Psoas muscle (tissue), 8 donors: ENCODE measurements around the gene SH3BP5. TPM values are rescaled to one million over a fixed set of nuclear protein-coding genes. Genes with fewer than 3 reads are reported as not detected.
A peak's percentile ranks its signal among the peaks of the same experiment; 100 is the strongest.

Experiments used
- ATAC-seq, 4 donors: fragments of 200-7000 bp; cut with Tn5 transposase; one replicate each; pipeline ENCODE4 v1.9.1; 2020; ENCODE audit warnings: moderate library complexity in 3 of 4, mild to moderate bottlenecking in 2 of 4
- DNase-seq, 2 donors: peaks; one replicate each; pipeline ENCODE4 v3.0.0-alpha.2; 2020
- H3K27ac ChIP-seq: fragments of 200-600 bp; one replicate; pipeline ENCODE4 v1.8.0; 2022
- H3K27me3 ChIP-seq, 3 donors: fragments of 200-600 bp in 1 of 3; one replicate each; pipeline versions ENCODE4 v1.6.1 to v1.8.0; 2013 to 2022; ENCODE audit warnings: low read length in 2 of 3, mild to moderate bottlenecking in 2 of 3, moderate library complexity in 1 of 3; ENCODE audit not compliant: insufficient read depth in 3 of 3
- H3K36me3 ChIP-seq, 2 donors: fragments of 200-600 bp in 1 of 2; one replicate each; pipeline versions ENCODE4 v1.6.1 to v1.8.0; 2013 to 2022; ENCODE audit warnings: low read depth in 1 of 2, mild to moderate bottlenecking in 1 of 2, moderate library complexity in 1 of 2; ENCODE audit not compliant: insufficient read depth in 1 of 2
- H3K4me1 ChIP-seq: fragments of 200-600 bp; one replicate; pipeline ENCODE4 v1.8.0; 2022
- H3K4me3 ChIP-seq: fragments of 200-600 bp; one replicate; pipeline ENCODE4 v1.8.0; 2022; ENCODE audit warnings: mild to moderate bottlenecking
- H3K9me3 ChIP-seq: fragments of 200-600 bp; one replicate; pipeline ENCODE4 v1.8.0; 2022
- WGBS, 3 donors: extraction: QIAGEN DNeasy Blood & Tissue Kit; methylation state at CpG; one replicate each; pipeline versions ENCODE4 v1.1.6 to v1.1.7; 2013; 5-methylcytosine and 5-hydroxymethylcytosine counted together
- intact Hi-C, 2 donors: fragments of 100-400 bp; cut with DNase I; formaldehyde crosslinking; loops; one replicate each; pipeline versions ENCODE4 v1.11.0 to v1.14.2; 2022
- polyA plus RNA-seq, 3 donors: library from polyadenylated mRNA; stranded (reverse); fragments of 200-250 nt; gene quantifications; one replicate each; pipeline ENCODE4 v1.2.3, GENCODE V29; 2013
- total RNA-seq, 4 donors: library from RNA; stranded (reverse); fragmentation: NEBNext Ultra II Directional in 2 of 4; extraction: Animal tissue kit (Norgen Biotek cat#: 25700) in 2 of 4; gene quantifications; one replicate each; pipeline versions ENCODE4 v1.2.1 to v1.2.4, GENCODE V29; 2021 to 2023
- TF ChIP-seq, protein P1 (sequence below): fragments of 200-600 bp; IDR thresholded peaks from one replicate; pipeline ENCODE4 v1.8.0; 2022; ENCODE audit warnings: antibody characterized with exemption
- donor health status: healthy with polysubstance abuse.
- donor health status: DM: no; HTN: no; CAD: no; lungs with moderate emphysema.
- donor health status: Bipolar disorder and iron deficiency.
- donor health status: healthy.
- donor health status: DM: yes; HTN: yes; CAD: no.
- donor health status: DM: no; HTN: no; CAD: no.
- donor health status: DM: no; HTN: no; CAD: no.
- donor health status: DM: yes; HTN: yes; CAD: no.

Gene SH3BP5
- total and polyA plus RNA-seq, 7 donors = 14.4 to 63.0 (median 42.8) TPM

DNA sequence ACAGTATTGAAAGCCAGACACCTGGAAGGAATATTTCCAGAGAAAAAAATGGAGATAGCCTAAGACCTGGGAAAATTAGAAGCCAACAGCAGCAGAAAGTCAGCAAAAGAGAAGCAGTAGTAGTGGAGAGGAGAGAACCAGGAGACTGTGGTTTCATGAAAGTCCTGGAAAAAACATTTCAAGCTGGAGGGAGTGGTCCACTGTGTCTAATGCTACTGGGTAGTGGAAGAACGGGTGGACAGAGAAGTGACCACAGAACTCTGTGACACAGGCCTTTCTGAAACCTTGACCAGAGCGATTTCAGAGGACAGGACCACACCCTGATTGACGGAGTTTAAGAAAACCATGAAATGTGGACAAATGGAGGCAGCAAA lies 15.3 kb upstream of the SH3BP5 start:
- intact Hi-C loops = no loop called here
- no peaks in the 10 kb centered on the region for H3K9me3 ChIP-seq
- H3K4me3 ChIP-seq = no peak overlapping the region
- peaks cover 5% of the 10 kb centered on the region for H3K4me1 ChIP-seq
- ATAC-seq (no peak), DNase-seq (no peak)
- no peaks in the 10 kb centered on the region for H3K27me3 ChIP-seq
- WGBS, 3 donors = 76 to 86% (median 84%) methylated on average over 3 of the region's 3 CpGs
- no peak overlapping the region for H3K27ac ChIP-seq
- TF ChIP-seq, protein P1, sequence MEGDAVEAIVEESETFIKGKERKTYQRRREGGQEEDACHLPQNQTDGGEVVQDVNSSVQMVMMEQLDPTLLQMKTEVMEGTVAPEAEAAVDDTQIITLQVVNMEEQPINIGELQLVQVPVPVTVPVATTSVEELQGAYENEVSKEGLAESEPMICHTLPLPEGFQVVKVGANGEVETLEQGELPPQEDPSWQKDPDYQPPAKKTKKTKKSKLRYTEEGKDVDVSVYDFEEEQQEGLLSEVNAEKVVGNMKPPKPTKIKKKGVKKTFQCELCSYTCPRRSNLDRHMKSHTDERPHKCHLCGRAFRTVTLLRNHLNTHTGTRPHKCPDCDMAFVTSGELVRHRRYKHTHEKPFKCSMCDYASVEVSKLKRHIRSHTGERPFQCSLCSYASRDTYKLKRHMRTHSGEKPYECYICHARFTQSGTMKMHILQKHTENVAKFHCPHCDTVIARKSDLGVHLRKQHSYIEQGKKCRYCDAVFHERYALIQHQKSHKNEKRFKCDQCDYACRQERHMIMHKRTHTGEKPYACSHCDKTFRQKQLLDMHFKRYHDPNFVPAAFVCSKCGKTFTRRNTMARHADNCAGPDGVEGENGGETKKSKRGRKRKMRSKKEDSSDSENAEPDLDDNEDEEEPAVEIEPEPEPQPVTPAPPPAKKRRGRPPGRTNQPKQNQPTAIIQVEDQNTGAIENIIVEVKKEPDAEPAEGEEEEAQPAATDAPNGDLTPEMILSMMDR = no peak
- H3K36me3 ChIP-seq = no peaks in the 10 kb centered on the region

- Histone ChIP-seq H3K27me3 (no peaks in the 10 kb centered on the region), H3K27ac (no peak overlapping the region), H3K4me3 (no peak overlapping the region), H3K36me3 (no peaks in the 10 kb centered on the region), H3K4me1 (peaks cover 5% of the 10 kb centered on the region), H3K9me3 (no peaks in the 10 kb centered on the region)
- WGBS, 3 donors = 87 to 92% (median 91%) methylated on average over 7 of the region's 7 CpGs
- no peak for ATAC-seq
- no peak for DNase-seq
- TF ChIP-seq, protein P1 = no peak
- intact Hi-C loops = no loop called here
These were observed 14.8 kb upstream of the SH3BP5 start for GRCh38 chr3:15347063-15347736.

DNA sequence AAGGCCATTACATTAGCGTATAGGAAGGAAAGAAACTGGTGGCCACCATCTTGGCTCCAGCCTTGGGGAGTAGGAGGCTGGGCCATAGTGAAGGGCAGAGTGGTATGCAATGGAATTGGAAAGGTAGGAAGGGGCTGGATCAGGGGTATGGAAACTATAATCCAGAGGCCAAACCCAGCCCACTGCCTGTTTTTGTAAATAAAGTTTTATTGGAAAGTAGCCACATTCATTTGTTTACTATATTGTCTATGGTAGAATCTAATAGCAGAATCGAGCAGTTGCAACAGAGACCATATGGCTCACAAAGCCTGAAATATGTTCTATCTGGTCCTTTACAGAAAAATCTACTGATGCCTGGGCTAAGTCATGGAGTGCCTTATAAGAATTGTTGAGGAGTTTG lies 14.1 kb upstream of the SH3BP5 start:
- 86 to 98% (median 90%) methylated on average over 2 of the region's 2 CpGs for WGBS, 3 donors
- intact Hi-C loops = no loop called here
- TF ChIP-seq, protein P1 = no peak
- Histone ChIP-seq H3K4me1 (peaks cover 5% of the 10 kb centered on the region), H3K9me3 (no peaks in the 10 kb centered on the region), H3K27ac (no peak overlapping the region), H3K27me3 (no peaks in the 10 kb centered on the region), H3K4me3 (no peak overlapping the region), H3K36me3 (no peaks in the 10 kb centered on the region)
- no peak for ATAC-seq
- no peak for DNase-seq

GRCh38 chr3:15345608-15346137 lies 13.3 kb upstream of the SH3BP5 start:
- intact Hi-C loops = no loop called here
- Histone ChIP-seq H3K27me3 (no peaks in the 10 kb centered on the region), H3K9me3 (no peaks in the 10 kb centered on the region), H3K36me3 (no peaks in the 10 kb centered on the region), H3K4me3 (no peak overlapping the region), H3K27ac (peak overlapping the region; percentile 47), H3K4me1 (peaks cover 5% of the 10 kb centered on the region)
- WGBS, 3 donors = 57 to 75% (median 74%) methylated on average over 4 of the region's 4 CpGs
- ATAC-seq (peak; percentile 17 to 59 (median 36)), DNase-seq (no peak)
- TF ChIP-seq, protein P1 = no peak
